ENCODE data around the gene CEP104. TPM values are rescaled to one million over a fixed set of nuclear protein-coding genes. Genes with fewer than 3 reads are reported as not detected.
A peak's percentile ranks its signal among the peaks of the same experiment; 100 is the strongest.

Gene CEP104
- total RNA-seq, 1 donor from 2014 or later = 40.3 TPM

DNA sequence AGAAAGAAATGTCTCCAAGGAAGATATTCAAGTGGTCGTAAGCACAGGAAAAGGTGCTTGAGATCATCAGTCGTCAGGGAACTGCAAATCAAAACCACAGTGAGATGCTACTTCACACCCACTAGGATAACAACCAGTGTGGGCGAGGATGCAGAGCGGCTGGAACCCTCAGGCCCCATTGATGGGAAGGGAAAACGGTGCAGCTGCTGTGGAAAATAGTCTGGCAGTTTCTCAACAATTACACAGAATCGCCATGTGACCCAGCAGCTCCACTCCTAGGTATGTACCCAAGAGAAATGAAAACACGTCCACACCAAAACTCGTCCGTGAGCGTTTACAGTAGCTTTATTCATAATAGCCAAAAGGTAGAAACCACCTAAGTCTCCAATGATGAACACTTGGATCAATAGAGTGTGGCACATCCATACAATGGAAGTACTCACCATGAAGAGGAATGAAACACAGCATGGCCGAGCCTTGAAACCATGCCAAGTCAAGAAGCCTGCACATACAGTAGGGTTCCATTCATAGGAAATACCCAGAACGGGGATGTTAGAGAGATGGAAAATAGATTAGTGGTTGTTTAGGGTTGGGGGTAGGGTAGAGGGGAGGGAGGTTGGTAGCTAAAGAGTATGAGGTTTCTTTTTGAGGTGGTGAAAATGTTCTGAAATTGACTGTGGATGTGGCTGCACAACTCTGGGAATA lies 6.4 kb upstream of the CEP104 start:
- DNase-seq (ENCODE audit: low spot score) = no peak
- Mint-ChIP-seq H3K27me3 (ENCODE audit: unreplicated experiment) (peaks cover 7% of the 10 kb centered on the region), H3K27ac (ENCODE audit: unreplicated experiment) (no peak overlapping the region), H3K36me3 (ENCODE audit: low read depth, unreplicated experiment) (peaks cover 4% of the 10 kb centered on the region), H3K4me3 (ENCODE audit: unreplicated experiment) (no peak overlapping the region), H3K4me1 (ENCODE audit: unreplicated experiment) (no peaks in the 10 kb centered on the region), H3K9me3 (ENCODE audit: unreplicated experiment) (no peaks in the 10 kb centered on the region)
- TF ChIP-seq, protein P1, sequence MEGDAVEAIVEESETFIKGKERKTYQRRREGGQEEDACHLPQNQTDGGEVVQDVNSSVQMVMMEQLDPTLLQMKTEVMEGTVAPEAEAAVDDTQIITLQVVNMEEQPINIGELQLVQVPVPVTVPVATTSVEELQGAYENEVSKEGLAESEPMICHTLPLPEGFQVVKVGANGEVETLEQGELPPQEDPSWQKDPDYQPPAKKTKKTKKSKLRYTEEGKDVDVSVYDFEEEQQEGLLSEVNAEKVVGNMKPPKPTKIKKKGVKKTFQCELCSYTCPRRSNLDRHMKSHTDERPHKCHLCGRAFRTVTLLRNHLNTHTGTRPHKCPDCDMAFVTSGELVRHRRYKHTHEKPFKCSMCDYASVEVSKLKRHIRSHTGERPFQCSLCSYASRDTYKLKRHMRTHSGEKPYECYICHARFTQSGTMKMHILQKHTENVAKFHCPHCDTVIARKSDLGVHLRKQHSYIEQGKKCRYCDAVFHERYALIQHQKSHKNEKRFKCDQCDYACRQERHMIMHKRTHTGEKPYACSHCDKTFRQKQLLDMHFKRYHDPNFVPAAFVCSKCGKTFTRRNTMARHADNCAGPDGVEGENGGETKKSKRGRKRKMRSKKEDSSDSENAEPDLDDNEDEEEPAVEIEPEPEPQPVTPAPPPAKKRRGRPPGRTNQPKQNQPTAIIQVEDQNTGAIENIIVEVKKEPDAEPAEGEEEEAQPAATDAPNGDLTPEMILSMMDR (IDR thresholded peaks at IDR 0.05; ENCODE audit: unreplicated experiment) = no peak

DNA sequence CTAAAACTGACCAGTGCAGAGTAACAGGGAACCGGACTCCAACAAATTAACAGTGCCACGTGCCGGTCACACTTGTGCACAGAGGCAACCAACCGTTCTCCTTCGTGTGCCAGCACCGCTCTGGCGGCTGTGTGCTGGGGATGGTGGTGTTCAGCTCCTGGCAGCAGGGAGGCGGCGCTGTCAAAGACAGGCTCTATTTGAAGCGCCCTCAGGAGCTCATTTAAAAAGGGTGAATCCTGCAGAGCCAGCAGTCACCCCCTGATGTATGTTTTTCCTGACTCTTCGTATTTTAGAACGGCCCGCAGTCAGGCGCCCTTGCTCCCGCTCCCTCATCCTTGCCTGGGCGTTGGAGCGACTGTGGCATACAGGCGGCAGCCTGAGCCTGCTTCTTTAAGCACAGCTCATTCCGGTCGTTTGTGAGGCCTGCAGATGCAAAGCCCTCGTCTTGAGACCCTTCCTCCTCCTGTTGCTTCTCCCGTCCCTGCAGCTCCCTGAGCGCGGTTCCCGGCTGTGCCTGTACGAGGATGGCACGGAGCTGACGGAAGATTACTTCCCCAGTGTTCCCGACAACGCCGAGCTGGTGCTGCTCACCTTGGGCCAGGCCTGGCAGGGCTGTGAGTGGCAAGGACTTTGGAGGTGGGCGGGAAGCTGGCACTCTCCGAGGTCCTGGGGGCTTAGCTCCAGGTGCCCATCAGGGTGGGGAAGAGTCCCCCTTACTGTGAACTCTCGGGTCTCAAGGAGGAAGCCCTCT lies 1.4 kb upstream of the CEP104 start:
- H3K27ac Mint-ChIP-seq (ENCODE audit: unreplicated experiment) = no peak overlapping the region
- peak; percentile 18 for DNase-seq (ENCODE audit: low spot score)
- peaks cover 2% of the 10 kb centered on the region for H3K27me3 Mint-ChIP-seq (ENCODE audit: unreplicated experiment)
- no peaks in the 10 kb centered on the region for H3K4me1 Mint-ChIP-seq (ENCODE audit: unreplicated experiment)
- H3K4me3 Mint-ChIP-seq (ENCODE audit: unreplicated experiment) = peak overlapping the region; percentile 84
- H3K9me3 Mint-ChIP-seq (ENCODE audit: unreplicated experiment) = no peaks in the 10 kb centered on the region
- TF ChIP-seq, protein P1 (IDR thresholded peaks at IDR 0.05; ENCODE audit: unreplicated experiment) = no peak
- H3K36me3 Mint-ChIP-seq (ENCODE audit: low read depth, unreplicated experiment) = peaks cover 4% of the 10 kb centered on the region

DNA sequence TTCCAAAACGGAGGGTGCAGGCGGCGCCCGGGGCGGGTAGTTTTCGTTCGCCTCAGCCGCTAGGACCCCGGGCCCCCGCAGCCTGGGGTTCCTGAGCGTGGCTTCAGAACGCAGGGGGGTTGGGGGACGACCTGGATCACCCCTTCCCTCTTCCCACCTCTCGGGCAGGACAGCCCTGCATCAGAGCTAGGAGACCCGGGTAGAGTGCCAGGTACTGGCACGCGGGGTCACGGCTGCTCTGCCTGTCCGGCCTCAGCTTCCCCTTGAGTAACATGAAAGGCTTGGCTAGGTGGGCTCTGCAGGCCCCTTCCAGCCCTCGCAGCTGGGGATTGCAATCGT lies 749 bp upstream of the CEP104 start:
- TF ChIP-seq, protein P1 (IDR thresholded peaks at IDR 0.05; ENCODE audit: unreplicated experiment) = no peak
- H3K4me3 Mint-ChIP-seq (ENCODE audit: unreplicated experiment) = peak overlapping the region; percentile 96
- H3K27me3 Mint-ChIP-seq (ENCODE audit: unreplicated experiment) = peaks cover 2% of the 10 kb centered on the region
- no peaks in the 10 kb centered on the region for H3K4me1 Mint-ChIP-seq (ENCODE audit: unreplicated experiment)
- DNase-seq (ENCODE audit: low spot score) = no peak
- no peak overlapping the region for H3K27ac Mint-ChIP-seq (ENCODE audit: unreplicated experiment)
- peaks cover 4% of the 10 kb centered on the region for H3K36me3 Mint-ChIP-seq (ENCODE audit: low read depth, unreplicated experiment)
- no peaks in the 10 kb centered on the region for H3K9me3 Mint-ChIP-seq (ENCODE audit: unreplicated experiment)

DNA sequence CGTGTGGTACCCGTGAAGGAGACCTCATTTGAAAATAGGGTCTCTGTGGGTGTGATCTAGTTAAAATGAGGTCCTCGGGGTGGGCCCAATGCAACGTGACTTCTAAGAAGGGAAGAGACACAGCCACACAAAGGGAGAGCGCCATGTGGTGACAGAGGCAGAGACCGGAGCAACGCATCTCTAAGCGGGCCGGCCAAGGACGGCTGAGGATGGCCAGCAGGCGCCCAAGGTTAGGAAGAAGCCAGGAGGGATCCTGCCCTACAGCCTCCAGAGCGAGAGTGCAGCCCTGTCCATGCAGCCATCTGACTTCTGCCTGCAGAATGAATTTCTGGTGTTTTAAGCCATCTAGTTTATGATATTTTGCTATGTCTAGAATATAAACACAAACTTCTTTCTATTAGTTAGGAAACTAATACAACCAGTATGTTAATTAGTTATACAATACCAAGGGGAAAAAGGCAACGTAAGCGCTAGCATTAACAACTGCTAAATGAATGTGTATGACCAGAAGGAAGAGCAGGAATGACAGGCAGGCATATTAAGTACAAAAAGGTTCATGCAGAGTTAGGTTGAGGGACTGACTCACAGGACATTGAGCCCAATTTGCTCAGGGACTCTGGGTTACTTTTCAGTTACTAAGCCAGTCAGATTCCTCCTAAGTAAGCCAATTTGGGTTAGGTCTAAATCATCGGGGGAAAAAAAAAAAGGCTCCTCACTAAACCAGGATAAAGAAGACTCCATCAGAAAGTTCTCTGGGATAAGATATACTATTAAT lies 4.1 kb downstream of the CEP104 start:
- Mint-ChIP-seq H3K27ac (ENCODE audit: unreplicated experiment) (no peak overlapping the region), H3K4me1 (ENCODE audit: unreplicated experiment) (no peaks in the 10 kb centered on the region), H3K36me3 (ENCODE audit: low read depth, unreplicated experiment) (peaks cover 4% of the 10 kb centered on the region), H3K9me3 (ENCODE audit: unreplicated experiment) (no peaks in the 10 kb centered on the region), H3K27me3 (ENCODE audit: unreplicated experiment) (peaks cover 2% of the 10 kb centered on the region), H3K4me3 (ENCODE audit: unreplicated experiment) (no peak overlapping the region)
- TF ChIP-seq, protein P1 (IDR thresholded peaks at IDR 0.05; ENCODE audit: unreplicated experiment) = no peak
- DNase-seq (ENCODE audit: low spot score) = no peak

All from endothelial cell (in vitro differentiated cells).